Astrocyte (in vitro differentiated cells and primary cell): ENCODE measurements around the gene VIM. TPM values are rescaled to one million over a fixed set of nuclear protein-coding genes. Genes with fewer than 3 reads are reported as not detected.

Experiments used
- DNase-seq: peaks from one replicate; pipeline ENCODE4 v3.0.0-alpha.2; 2010; ENCODE audit warnings: low read depth
- FAIRE-seq: peaks from 2 replicates; lab custom pipeline; 2011; peaks lifted over from hg19 to GRCh38; lab: Jason Lieb, UNC
- H2AFZ ChIP-seq: 2 replicates; pipeline ENCODE4 v1.6.0; 2012; ENCODE audit warnings: low read depth, low read length, inconsistent platforms
- H3K27ac ChIP-seq: 2 replicates; pipeline ENCODE4 v1.5.1; 2011; ENCODE audit warnings: low read depth, low read length, inconsistent platforms
- H3K27me3 ChIP-seq: 2 replicates; pipeline ENCODE4 v1.6.0; 2011; ENCODE audit warnings: low read length, inconsistent platforms; ENCODE audit not compliant: insufficient read depth
- H3K36me3 ChIP-seq: 2 replicates; pipeline ENCODE4 v1.5.1; 2011; ENCODE audit warnings: low read length, inconsistent platforms; ENCODE audit not compliant: insufficient read depth
- H3K4me1 ChIP-seq: 2 replicates; pipeline ENCODE4 v1.5.1; 2011; ENCODE audit warnings: low read length, inconsistent platforms; ENCODE audit not compliant: insufficient read depth
- H3K4me2 ChIP-seq: 2 replicates; pipeline ENCODE4 v1.6.0; 2012; ENCODE audit warnings: low read length, inconsistent platforms
- H3K4me3 ChIP-seq: 2 replicates; pipeline ENCODE4 v1.5.1; 2011; ENCODE audit warnings: low read depth, mild to moderate bottlenecking, low read length, inconsistent platforms; ENCODE audit not compliant: insufficient read depth
- H3K79me2 ChIP-seq: 2 replicates; pipeline ENCODE4 v1.6.0; 2012; ENCODE audit warnings: mild to moderate bottlenecking, low read length, inconsistent platforms; ENCODE audit not compliant: insufficient read depth
- H3K9ac ChIP-seq: 2 replicates; pipeline ENCODE4 v1.6.0; 2012; ENCODE audit warnings: mild to moderate bottlenecking, low read length, inconsistent platforms
- H3K9me3 ChIP-seq: 2 replicates; pipeline ENCODE4 v1.5.1; 2012; ENCODE audit warnings: low read depth, mild to moderate bottlenecking, low read length, inconsistent platforms; ENCODE audit not compliant: insufficient read depth
- H4K20me1 ChIP-seq: 2 replicates; pipeline ENCODE4 v1.6.0; 2012; ENCODE audit warnings: low read length, inconsistent platforms; ENCODE audit not compliant: insufficient read depth
- H3K27ac Mint-ChIP-seq: one replicate; pipeline ENCODE4 v1.8.0; 2021; ENCODE audit warnings: mild to moderate bottlenecking, mixed read lengths; ENCODE audit not compliant: unreplicated experiment
- H3K27me3 Mint-ChIP-seq: one replicate; pipeline ENCODE4 v1.8.0; 2021; ENCODE audit warnings: low read depth, mixed read lengths; ENCODE audit not compliant: unreplicated experiment
- H3K36me3 Mint-ChIP-seq: one replicate; pipeline ENCODE4 v1.8.0; 2021; ENCODE audit warnings: low read depth, mixed read lengths; ENCODE audit not compliant: unreplicated experiment
- H3K4me1 Mint-ChIP-seq: one replicate; pipeline ENCODE4 v1.8.0; 2021; ENCODE audit warnings: low read depth, mixed read lengths; ENCODE audit not compliant: unreplicated experiment
- H3K4me3 Mint-ChIP-seq: one replicate; pipeline ENCODE4 v1.8.0; 2021; ENCODE audit warnings: mild to moderate bottlenecking, moderate library complexity, mixed read lengths; ENCODE audit not compliant: unreplicated experiment
- H3K9me3 Mint-ChIP-seq: one replicate; pipeline ENCODE4 v1.8.0; 2021; ENCODE audit warnings: mild to moderate bottlenecking, mixed read lengths; ENCODE audit not compliant: unreplicated experiment
- CTCF ChIP-seq: IDR thresholded peaks from 2 replicates; pipeline ENCODE4 v1.5.1; 2011; ENCODE audit warnings: low read depth, mild to moderate bottlenecking, inconsistent platforms, low read length, moderate library complexity; ENCODE audit not compliant: insufficient read depth
- EZH2 ChIP-seq: IDR thresholded peaks from 2 replicates; pipeline ENCODE4 v1.6.1; 2012; ENCODE audit warnings: mild to moderate bottlenecking, low read length, inconsistent platforms; ENCODE audit not compliant: insufficient read depth
- total RNA-seq: library from RNA; stranded (reverse); gene quantifications from 2 replicates; pipeline ENCODE4 v1.2.1, GENCODE V29; 2021

Gene VIM
- total RNA-seq, 1 donor from 2014 or later: 5,400 TPM

- Mint-ChIP-seq H3K4me1 (peaks cover 62% of the 10 kb centered on the region), H3K36me3 (no peaks in the 10 kb centered on the region), H3K27me3 (no peaks in the 10 kb centered on the region), H3K27ac (peak overlapping the region; percentile 99), H3K9me3 (no peaks in the 10 kb centered on the region), H3K4me3 (no peak overlapping the region)
- Histone ChIP-seq H4K20me1 (no peaks in the 10 kb centered on the region), H3K27ac (peak overlapping the region; percentile 99), H3K4me2 (peak overlapping the region; percentile 82), H3K79me2 (no peaks in the 10 kb centered on the region), H3K36me3 (no peaks in the 10 kb centered on the region), H2AFZ (no peak overlapping the region), H3K9ac (peak overlapping the region; percentile 84), H3K9me3 (no peaks in the 10 kb centered on the region), H3K27me3 (no peaks in the 10 kb centered on the region), H3K4me1 (peaks cover 50% of the 10 kb centered on the region), H3K4me3 (no peak overlapping the region)
- FAIRE-seq (peak; percentile 96), DNase-seq (peak; percentile 91)
- TF ChIP-seq CTCF (no peak), EZH2 (no peak)
These were observed 10.3 kb upstream of the VIM start for GRCh38 chr10:17217631-17218232.

DNA sequence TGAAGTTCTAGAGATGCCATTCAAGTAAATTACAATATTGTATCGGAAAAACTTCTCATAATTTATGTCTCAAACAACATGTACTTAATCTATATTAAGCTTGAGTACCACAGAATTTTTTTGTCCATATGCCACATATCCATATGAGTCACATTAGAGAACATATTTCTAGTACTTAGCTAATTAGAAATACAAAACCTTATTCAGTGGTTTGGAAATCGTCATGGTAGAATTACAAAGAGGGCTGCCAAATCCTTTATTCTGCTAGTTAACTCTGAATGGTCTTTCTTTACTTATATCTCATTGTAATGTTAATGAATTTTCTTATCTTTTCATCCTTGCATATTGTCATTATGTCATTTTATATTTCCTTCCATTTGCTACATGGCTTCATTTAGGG, 9.0 kb upstream of the VIM start:
- Histone ChIP-seq H2AFZ (no peak overlapping the region), H3K79me2 (no peaks in the 10 kb centered on the region), H3K4me2 (peak overlapping the region; percentile 82), H3K9me3 (no peaks in the 10 kb centered on the region), H3K36me3 (no peaks in the 10 kb centered on the region), H3K27me3 (no peaks in the 10 kb centered on the region), H4K20me1 (no peaks in the 10 kb centered on the region), H3K27ac (peak overlapping the region; percentile 99), H3K9ac (peak overlapping the region; percentile 58), H3K4me1 (peaks cover 44% of the 10 kb centered on the region), H3K4me3 (no peak overlapping the region)
- TF ChIP-seq CTCF: no peak
- no peaks in the 10 kb centered on the region for H3K36me3 Mint-ChIP-seq
- DNase-seq: peak; percentile 84
- H3K27me3 Mint-ChIP-seq: no peaks in the 10 kb centered on the region
- no peaks in the 10 kb centered on the region for H3K9me3 Mint-ChIP-seq
- peaks cover 49% of the 10 kb centered on the region for H3K4me1 Mint-ChIP-seq
- H3K4me3 Mint-ChIP-seq: no peak overlapping the region
- no peak overlapping the region for H3K27ac Mint-ChIP-seq
- FAIRE-seq: peak; percentile 76

DNA sequence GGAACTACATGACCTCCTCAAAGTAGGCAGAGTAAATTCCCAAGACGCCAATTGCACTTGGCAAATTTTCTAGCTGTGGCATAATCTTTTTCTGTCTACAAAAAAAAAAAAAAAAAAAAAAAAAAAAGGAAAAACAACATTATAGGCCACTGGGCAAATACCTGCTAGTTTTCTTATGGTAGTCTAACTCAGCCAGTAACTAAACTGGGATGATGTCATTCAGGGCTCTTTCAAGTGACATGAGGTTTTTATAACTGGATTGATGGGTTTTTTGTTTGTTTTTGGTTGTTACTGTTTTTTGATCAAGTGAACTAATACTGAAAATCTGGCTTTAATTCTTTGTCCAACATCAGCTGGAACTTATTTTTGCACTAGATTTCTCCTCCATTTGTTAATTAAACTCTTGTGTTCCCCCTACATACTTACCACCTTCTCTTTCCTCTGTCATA, 7.4 kb upstream of the VIM start:
- no peaks in the 10 kb centered on the region for H3K36me3 Mint-ChIP-seq
- no peaks in the 10 kb centered on the region for H3K36me3 ChIP-seq
- peak overlapping the region; percentile 99 for H3K27ac ChIP-seq
- H3K9ac ChIP-seq: peak overlapping the region; percentile 11
- FAIRE-seq: peak; percentile 9
- no peaks in the 10 kb centered on the region for H3K27me3 ChIP-seq
- no peak overlapping the region for H3K4me2 ChIP-seq
- H3K4me1 ChIP-seq: peaks cover 29% of the 10 kb centered on the region
- no peak for DNase-seq
- no peak overlapping the region for H3K4me3 Mint-ChIP-seq
- H3K27ac Mint-ChIP-seq: peak overlapping the region; percentile 51
- no peaks in the 10 kb centered on the region for H4K20me1 ChIP-seq
- H3K79me2 ChIP-seq: no peaks in the 10 kb centered on the region
- TF ChIP-seq CTCF: no peak
- no peak for TF ChIP-seq EZH2
- H3K4me1 Mint-ChIP-seq: peaks cover 36% of the 10 kb centered on the region
- H2AFZ ChIP-seq: no peak overlapping the region
- no peak overlapping the region for H3K4me3 ChIP-seq
- no peaks in the 10 kb centered on the region for H3K9me3 ChIP-seq
- H3K27me3 Mint-ChIP-seq: no peaks in the 10 kb centered on the region
- H3K9me3 Mint-ChIP-seq: no peaks in the 10 kb centered on the region
